Activated CD4-positive, alpha-beta T cell treated with anti-CD3 and anti-CD28 coated beads for 48 hours (primary cell): ENCODE results near the gene HSD11B2.

ENCODE experiments used
- DNase-seq: peaks from one replicate; pipeline ENCODE4 v3.0.0-alpha.2; 2020

The HSD11B2 gene

DNA sequence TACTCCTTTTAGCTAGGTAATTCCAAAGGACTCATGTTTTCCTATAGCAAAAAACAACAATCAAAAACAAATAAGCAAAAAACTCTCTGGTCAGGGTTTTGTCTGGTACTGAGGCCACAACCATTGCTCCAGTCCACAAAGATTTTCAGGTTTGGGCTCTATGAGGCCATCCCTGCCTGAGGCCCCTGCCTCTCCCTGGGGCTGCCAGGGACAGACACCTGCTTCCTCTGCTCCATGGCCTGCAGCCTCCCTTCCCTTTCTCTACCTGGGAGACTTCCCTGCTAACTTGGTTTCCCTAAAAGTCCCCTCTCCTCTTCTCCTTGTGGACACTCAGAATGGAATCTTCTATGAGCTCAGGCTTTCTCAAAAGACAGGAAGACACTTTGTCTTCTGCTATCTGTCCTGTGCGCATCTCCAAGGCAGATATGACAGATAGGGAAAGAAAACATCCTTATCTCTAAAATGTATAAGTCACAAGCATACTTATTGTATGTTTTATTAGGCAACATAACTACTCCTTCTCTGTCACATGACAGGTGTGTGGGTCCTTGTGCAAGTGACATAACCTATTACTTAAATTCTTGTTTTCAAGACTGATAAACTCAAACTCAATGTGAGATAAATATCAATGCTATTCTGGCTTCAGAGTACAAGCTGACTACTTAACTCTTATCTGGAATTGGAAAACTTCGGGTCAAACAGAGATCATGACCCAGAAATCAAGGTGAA is 13.4 kb upstream of the HSD11B2 start:
- DNase-seq = no peak

GRCh38 chr16:67419502-67419901 is 11.4 kb upstream of the HSD11B2 start:
- DNase-seq = no peak

GRCh38 chr16:67419931-67420330 is 11.0 kb upstream of the HSD11B2 start:
- no peak for DNase-seq

DNA sequence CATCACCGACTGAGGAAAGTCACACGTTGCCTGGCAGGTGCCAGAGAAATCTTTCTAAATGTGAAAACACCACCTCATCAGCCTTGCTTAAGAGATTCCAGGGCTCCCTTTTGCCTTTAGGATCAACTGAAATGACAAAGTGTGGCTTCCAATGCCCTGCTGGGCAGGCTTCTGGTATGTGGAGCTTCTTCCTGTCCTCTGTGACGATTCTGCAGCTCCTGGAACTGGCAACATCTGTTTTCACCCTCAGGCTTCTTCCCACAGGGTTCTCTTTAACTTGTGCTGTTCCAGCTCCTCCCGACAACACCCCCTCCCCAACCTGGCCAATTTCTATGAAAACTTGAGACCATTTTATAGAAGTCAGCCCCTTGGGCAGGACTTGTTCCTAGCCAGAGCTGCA is 9.9 kb upstream of the HSD11B2 start:
- DNase-seq = no peak

DNA sequence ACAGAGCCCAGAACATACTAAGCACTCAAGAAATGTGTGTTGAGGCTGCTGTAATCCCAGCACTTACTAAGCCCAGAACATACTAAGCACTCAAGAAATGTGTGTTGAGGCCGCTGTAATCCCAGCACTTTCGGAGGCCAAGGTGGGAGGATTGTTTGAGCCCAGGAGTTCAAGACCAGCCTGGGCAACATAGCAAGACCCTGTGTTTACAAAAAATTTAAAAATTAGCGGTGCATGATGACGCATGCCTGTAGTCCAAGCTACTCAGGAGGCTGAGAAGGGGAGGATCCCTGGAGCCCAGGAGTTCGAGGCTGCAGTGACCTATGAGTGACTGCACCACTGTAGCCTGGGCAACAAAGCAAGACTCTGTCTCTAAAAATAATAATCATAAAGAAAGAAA is 7.9 kb upstream of the HSD11B2 start:
- no peak for DNase-seq

DNA sequence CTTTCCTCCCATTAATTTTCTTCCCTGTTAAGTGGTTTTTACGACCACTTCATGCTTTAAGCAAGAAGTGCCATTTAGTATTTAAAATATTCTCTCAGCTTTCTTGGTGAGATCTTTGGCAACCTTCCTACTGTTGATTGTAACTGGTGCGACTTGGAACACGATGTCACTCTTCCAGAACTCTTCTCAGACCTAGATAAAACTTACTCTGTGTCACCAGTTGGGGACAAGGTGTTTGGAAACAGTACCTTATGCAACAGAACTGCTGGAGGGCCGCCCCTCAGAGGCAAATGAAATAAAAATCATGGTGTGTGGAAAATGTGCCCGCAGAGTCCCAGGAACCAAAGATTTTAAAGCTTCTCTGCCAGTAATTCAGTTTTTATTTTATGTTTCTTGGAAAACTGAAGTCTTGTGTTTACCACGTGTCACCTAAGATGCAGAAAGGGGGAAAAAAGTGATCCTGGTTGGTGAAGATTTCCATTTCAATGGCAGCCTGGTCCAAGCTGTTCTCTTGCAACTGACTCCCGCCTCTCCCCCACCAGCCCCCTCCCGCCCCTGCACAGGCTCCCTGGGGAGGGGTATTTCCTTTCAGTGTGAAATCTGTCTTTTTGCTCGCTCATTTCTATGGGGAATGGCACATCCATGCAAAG is 7.2 kb upstream of the HSD11B2 start:
- no peak for DNase-seq

DNA sequence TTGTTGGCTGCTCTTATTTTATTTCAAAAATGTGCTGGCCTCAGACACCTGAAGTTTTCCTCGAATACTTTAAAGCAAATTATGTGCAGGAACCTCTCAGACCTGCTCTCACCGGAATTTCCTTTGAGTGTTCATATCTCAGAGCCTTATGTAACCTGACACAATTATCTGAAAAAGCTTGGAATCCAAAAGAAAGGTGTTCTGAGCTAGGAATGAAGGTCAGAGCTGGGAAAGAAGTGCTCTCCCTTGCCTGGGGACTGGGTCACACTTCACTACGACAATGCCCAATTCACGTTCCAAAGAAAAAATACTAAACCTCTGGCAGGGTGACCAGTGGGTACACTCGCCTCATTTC is 6.7 kb upstream of the HSD11B2 start:
- DNase-seq = no peak

GRCh38 chr16:67425061-67425460 is 5.9 kb upstream of the HSD11B2 start:
- DNase-seq = no peak

DNA sequence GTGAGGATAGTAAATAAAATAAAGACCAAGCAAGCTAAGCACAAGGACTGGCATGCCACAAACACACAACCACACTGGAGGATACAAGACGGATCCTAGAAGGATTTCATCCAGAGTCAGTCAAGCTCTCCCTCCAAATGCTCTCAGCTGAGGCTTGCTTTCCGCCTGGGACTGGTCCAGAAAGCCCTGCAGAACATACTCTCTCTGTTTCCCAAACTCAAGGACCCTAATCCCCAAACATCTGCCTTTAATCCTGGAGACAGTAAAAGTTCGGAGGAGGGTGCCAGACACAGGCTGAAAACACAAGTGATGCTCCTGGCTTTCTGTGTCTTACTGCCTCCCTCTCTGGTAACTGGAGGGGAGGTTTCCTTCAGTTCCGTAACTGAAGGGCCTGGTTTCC is 5.3 kb upstream of the HSD11B2 start:
- no peak for DNase-seq

DNA sequence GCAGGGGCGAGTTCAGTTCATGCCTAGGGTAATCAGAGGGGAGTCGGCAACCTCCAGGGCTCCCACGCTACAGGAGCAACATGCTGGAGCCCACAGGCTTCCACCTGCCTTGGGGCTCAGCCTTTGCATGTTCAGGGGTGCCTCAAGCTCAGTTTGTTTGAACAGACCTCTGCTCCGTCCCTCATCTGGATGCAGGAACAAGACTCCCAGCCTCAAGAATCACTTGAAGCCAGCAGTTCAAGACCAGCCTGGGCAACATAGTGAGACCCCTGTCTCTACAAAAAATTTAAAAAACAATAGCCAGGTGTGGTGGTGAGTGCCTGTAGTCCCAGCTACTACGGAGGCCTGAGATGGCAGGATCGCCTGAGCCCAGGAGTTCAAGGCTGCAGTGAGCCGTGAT is 4.9 kb upstream of the HSD11B2 start:
- no peak for DNase-seq

DNA sequence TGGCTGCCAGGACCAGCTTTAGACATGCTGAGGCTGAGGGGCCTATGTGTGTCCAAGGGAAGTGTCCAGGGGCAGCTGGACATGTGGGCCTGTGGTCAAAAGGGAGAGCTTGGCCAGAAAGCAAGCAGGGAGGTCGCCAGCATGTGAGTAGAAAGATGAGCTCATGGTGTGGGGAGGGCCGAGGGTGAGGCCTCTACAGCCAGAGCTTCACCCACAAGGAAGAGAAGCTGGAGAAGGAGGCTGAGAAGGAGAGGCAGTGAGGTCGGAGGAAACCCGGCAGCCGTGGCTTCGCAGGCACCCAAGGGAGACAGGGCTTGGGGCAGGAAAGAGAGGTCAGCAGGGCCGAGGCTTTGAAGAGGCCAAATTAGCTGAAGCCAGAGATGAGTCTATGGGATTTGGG is 4.0 kb upstream of the HSD11B2 start:
- no peak for DNase-seq

- peak; percentile 73 for DNase-seq
Observed at GRCh38 chr16:67428146-67428731, 2.7 kb upstream of the HSD11B2 start.

- no peak for DNase-seq
Observed at GRCh38 chr16:67429053-67429798, 1.7 kb upstream of the HSD11B2 start.

- no peak for DNase-seq
Observed at GRCh38 chr16:67429799-67430503, 970 bp upstream of the HSD11B2 start.

DNA sequence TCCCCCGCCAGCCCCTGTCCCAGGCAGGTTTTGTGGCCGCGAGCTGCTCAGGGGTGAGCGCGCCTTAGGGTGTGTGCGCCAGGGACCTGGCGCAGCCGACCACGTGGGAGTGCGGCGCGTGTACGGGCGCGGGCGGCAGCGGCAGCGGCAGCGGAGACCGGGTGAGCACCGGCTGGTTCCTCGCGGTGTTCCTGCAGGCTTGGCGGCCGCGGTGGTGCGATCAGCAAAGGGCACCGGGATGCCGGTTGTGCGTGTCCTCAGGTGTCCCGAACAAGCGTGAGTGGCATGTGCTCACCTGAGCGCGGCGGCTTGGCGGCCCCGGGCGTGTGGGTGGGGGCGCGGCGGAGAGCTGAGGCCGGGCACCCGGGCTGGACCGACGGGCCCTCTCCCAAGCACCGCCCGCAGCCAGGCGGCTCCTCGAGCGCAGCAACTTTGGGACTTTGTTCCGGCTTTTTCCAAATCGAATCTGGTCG is 381 bp upstream of the HSD11B2 start:
- peak; percentile 46 for DNase-seq

GRCh38 chr16:67431775-67432505 is 1.0 kb downstream of the HSD11B2 start:
- DNase-seq = no peak

DNA sequence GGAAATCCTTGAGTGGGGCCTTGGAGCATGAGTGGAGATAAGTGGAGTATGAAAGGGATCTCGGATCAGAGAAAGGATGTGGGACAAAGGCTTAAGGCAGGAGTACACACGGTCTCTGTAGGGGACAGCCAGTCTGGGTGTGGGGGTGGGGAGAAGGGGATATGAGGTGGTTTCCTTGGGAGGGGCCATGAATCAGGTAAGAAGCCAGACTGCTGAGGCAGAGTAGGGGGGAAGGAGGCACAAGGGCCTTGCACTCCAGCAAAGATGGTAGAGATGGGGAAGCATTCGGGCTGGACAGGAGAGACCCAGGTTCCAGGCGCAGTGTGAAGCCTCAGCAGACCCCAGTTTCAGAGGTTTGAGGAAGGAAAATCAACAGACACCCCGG is 1.6 kb downstream of the HSD11B2 start:
- DNase-seq = no peak

DNA sequence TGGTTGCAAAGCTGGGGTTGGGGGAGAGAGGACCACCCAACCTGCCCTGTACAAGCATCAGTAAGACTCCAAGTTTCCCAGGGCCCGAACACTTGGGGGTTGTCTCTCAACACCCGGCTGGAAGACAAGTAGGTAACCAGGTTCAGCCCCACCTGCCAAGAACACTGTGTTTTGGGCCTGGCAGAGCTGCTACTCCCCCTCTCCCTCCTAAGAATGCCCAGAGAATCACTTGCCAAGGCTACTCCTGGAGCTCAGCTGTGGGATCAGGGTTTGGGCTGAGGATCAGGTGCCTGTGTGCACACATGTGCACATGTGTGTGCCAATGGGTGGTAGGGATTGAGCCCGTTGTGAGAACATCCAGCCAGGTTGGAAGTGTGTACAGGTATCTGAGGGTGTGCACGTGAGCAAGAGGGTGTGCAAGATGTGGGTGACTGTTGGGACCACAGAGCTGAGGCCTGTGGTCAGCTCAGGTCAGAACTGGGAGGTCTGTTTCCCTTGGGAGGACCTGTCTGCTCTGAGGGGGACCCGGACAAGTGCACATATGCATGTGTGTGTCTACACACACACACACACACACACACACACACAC is 2.3 kb downstream of the HSD11B2 start:
- DNase-seq = no peak

DNA sequence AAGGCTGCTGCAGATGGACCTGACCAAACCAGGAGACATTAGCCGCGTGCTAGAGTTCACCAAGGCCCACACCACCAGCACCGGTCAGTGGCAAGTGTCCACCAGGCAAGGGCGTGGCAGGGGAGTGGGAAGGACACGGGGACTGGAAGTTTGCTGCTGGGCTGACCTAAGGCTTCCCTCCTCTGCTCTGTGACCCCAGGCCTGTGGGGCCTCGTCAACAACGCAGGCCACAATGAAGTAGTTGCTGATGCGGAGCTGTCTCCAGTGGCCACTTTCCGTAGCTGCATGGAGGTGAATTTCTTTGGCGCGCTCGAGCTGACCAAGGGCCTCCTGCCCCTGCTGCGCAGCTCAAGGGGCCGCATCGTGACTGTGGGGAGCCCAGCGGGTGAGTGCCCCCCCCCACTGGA is 4.8 kb downstream of the HSD11B2 start:
- no peak for DNase-seq

DNA sequence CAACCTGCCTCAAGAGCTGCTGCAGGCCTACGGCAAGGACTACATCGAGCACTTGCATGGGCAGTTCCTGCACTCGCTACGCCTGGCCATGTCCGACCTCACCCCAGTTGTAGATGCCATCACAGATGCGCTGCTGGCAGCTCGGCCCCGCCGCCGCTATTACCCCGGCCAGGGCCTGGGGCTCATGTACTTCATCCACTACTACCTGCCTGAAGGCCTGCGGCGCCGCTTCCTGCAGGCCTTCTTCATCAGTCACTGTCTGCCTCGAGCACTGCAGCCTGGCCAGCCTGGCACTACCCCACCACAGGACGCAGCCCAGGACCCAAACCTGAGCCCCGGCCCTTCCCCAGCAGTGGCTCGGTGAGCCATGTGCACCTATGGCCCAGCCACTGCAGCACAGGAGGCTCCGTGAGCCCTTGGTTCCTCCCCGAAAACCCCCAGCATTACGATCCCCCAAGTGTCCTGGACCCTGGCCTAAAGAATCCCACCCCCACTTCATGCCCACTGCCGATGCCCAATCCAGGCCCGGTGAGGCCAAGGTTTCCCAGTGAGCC is 5.8 kb downstream of the HSD11B2 start:
- no peak for DNase-seq

DNA sequence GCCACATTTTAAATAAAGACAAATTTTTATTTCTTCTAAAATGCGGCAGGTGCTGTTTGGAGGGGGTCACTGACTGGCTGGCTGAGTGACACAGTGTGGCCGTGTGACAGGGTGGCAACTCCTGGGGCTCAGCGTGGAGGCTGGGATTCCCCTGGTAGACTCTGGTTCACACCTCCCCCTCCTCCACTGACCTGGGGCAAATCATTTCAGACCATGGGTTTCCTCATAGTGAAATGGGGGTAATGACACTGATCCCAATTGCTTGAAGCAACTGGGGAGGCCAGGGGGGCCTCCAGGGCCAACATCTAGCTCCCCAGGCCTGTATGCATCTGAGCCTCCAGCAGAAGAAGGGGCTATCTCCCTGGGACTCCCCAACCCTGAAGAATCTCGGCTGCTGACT is 6.6 kb downstream of the HSD11B2 start:
- no peak for DNase-seq
